MCF 10A (cell line): ENCODE measurements around the gene RNF123. TPM values are rescaled to one million over a fixed set of nuclear protein-coding genes. Genes with fewer than 3 reads are reported as not detected.
A peak's percentile ranks its signal among the peaks of the same experiment; 100 is the strongest.

Experiments
- BruUV-seq: library from RNA; stranded (reverse); fragments of 400-500 nt; replicated peaks from 2 replicates; lab custom pipeline; 2021; lab: Mats Ljungman, UMichigan
- CTCF ChIA-PET: fragments of 300-600 bp; sonication (Branson Sonifier 250); formaldehyde crosslinking; extraction: SDS; loops from one replicate; lab custom pipeline; 2021; ENCODE audit warnings: antibody characterized with exemption, inconsistent platforms; lab: Yijun Ruan, JAX
- POLR2A ChIA-PET: fragments of 300-600, 350-650 bp; sonication (Branson Sonifier 250); formaldehyde crosslinking; extraction: SDS; loops from one replicate; lab custom pipeline; 2020; ENCODE audit warnings: antibody characterized with exemption, inconsistent platforms; lab: Yijun Ruan, JAX
- DNase-seq: peaks from one replicate; pipeline ENCODE4 v3.0.0-alpha.2; 2018; ENCODE audit not compliant: unreplicated experiment
- H3K27ac Mint-ChIP-seq: one replicate; pipeline ENCODE4 v1.8.0; 2022; ENCODE audit warnings: mild to moderate bottlenecking, low read depth, mixed read lengths; ENCODE audit not compliant: unreplicated experiment
- H3K27me3 Mint-ChIP-seq: one replicate; pipeline ENCODE4 v1.8.0; 2022; ENCODE audit warnings: mixed read lengths; ENCODE audit not compliant: insufficient read depth, unreplicated experiment
- H3K36me3 Mint-ChIP-seq: one replicate; pipeline ENCODE4 v1.8.0; 2022; ENCODE audit warnings: mild to moderate bottlenecking, moderate library complexity, mixed read lengths; ENCODE audit not compliant: insufficient read depth, unreplicated experiment
- H3K4me1 Mint-ChIP-seq: one replicate; pipeline ENCODE4 v1.8.0; 2022; ENCODE audit warnings: mixed read lengths; ENCODE audit not compliant: insufficient read depth, unreplicated experiment
- H3K4me3 Mint-ChIP-seq: one replicate; pipeline ENCODE4 v1.8.0; 2022; ENCODE audit warnings: mild to moderate bottlenecking, moderate library complexity, mixed read lengths; ENCODE audit not compliant: unreplicated experiment
- H3K9me3 Mint-ChIP-seq: one replicate; pipeline ENCODE4 v1.8.0; 2022; ENCODE audit warnings: mixed read lengths; ENCODE audit not compliant: unreplicated experiment
- CTCF ChIP-seq: fragments of 200-600 bp; IDR thresholded peaks from one replicate; pipeline ENCODE4 v1.8.0; 2022; ENCODE audit warnings: antibody characterized with exemption, mild to moderate bottlenecking; ENCODE audit not compliant: unreplicated experiment
- intact Hi-C: fragments of 100-400 bp; cut with micrococcal nuclease; formaldehyde crosslinking; loops from 2 replicates; pipeline ENCODE4 v1.14.1; 2022
- total RNA-seq: library from RNA; stranded (reverse); gene quantifications from 2 replicates; pipeline ENCODE4 v1.2.3, GENCODE V29; 2022

The RNF123 gene
- total RNA-seq, 1 experiment from 2014 or later: 48.6 TPM

- Mint-ChIP-seq H3K4me3 (no peak overlapping the region), H3K36me3 (peaks cover 22% of the 10 kb centered on the region), H3K9me3 (no peaks in the 10 kb centered on the region), H3K4me1 (no peaks in the 10 kb centered on the region), H3K27me3 (no peaks in the 10 kb centered on the region), H3K27ac (peak overlapping the region; percentile 39)
- intact Hi-C loops: no loop called here
- POLR2A ChIA-PET: interaction anchor here (0.8 to 2.2 kb wide), 4 partner anchors 14 to 320 kb away, joined by 3 to 6 read pairs (median 4); partner anchors contain the start of gene IP6K1
- TF ChIP-seq CTCF: no peak
- no TSS peak for BruUV-seq
- CTCF ChIA-PET: interaction anchor here (0.6 to 1.6 kb wide), 3 partner anchors 69 to 131 kb away, joined by 3 to 4 read pairs (median 4); no protein-coding TSS in a partner anchor
- no peak for DNase-seq
These were observed 80.6 kb downstream of the RNF123 start for GRCh38 chr3:49769926-49770325.

Other genes starting within 250 kb of the RNF123 start
- 40.3 and 49.9 TPM in 2 replicates for gene DAG1, start 219.3 kb upstream of the RNF123 start, total RNA-seq
- gene BSN, start 135.1 kb upstream of the RNF123 start, total RNA-seq: 0.10 and 0.37 TPM in 2 replicates
- 95.8 and 127 TPM in 2 replicates for gene APEH, start 15.2 kb upstream of the RNF123 start, total RNA-seq
- 16.3 and 18.2 TPM in 2 replicates for gene MST1, start 83 bp upstream of the RNF123 start, total RNA-seq
- gene AMIGO3, start 30.1 kb downstream of the RNF123 start, total RNA-seq: 0.79 TPM in 1 of 2 replicates, not detected in the other
- 84.3 and 88.1 TPM in 2 replicates for gene GMPPB, start 34.4 kb downstream of the RNF123 start, total RNA-seq
- 43.4 and 44.8 TPM in 2 replicates for gene IP6K1, start 97.0 kb downstream of the RNF123 start, total RNA-seq
- 0.44 and 1.1 TPM in 2 replicates for gene CDHR4, start 110.3 kb downstream of the RNF123 start, total RNA-seq
- 4.8 and 7.4 TPM in 2 replicates for gene INKA1, start 113.7 kb downstream of the RNF123 start, total RNA-seq
- 3.8 and 6.6 TPM in 2 replicates for gene UBA7, start 124.4 kb downstream of the RNF123 start, total RNA-seq
- 7.1 and 9.3 TPM in 2 replicates for gene TRAIP, start 167.0 kb downstream of the RNF123 start, total RNA-seq
- gene CAMKV, start 180.3 kb downstream of the RNF123 start, total RNA-seq: not detected in 2 replicates
- gene MST1R, start 214.3 kb downstream of the RNF123 start, total RNA-seq: 66.4 and 103 TPM in 2 replicates
- 9.6 and 18.6 TPM in 2 replicates for gene MON1A, start 240.3 kb downstream of the RNF123 start, total RNA-seq